RWPE1 (cell line): Measurements from ENCODE around the gene YBEY.
"Not testable (repeated sequence)": the region's sequence is repeated elsewhere in the genome, so short reads cannot be mapped to it uniquely, and the experiment has no call there.

Experiments
- CTCF ChIA-PET: fragments of 350-600 bp; sonication (Branson Sonifier 250); formaldehyde crosslinking; extraction: SDS; loops from one replicate; lab custom pipeline; 2021; lab: Yijun Ruan, JAX
- POLR2A ChIA-PET: fragments of 400-600 bp; formaldehyde crosslinking; extraction: SDS; loops from one replicate; lab custom pipeline; 2020; ENCODE audit warnings: antibody characterized with exemption; ENCODE audit not compliant: low non-redundant PET; lab: Yijun Ruan, JAX
- DNase-seq: peaks from one replicate; pipeline ENCODE4 v3.0.0; 2012; ENCODE audit warnings: low spot score
- H3K27ac ChIP-seq: fragments of 450-650 bp; 2 replicates; pipeline ENCODE4 v1.5.1; 2017
- TF ChIP-seq, protein P1 (sequence below): fragments of 450-650 bp; conservative IDR thresholded peaks from 2 replicates; pipeline ENCODE4 v1.5.1; 2017; ENCODE audit warnings: low read depth, mild to moderate bottlenecking

Gene YBEY

DNA sequence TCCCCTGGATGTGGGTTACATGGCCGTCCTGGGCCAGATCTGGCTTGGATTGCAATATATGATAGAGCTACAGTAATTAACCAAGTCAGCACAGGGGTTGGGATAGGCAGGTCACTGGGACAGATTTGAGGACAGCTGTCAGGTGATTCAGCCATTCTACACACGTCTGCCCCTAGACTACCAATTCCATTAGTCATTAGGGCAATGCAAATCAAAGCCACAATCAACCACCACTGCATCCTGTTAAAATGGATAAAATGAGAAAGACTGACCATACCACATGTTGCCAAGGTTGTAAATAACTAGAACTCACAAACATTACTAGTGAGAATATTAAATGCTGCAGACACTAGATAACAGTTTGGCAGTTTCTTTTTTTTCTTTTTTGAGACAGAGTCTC is 21.5 kb downstream of the YBEY start:
- no peak overlapping the region for H3K27ac ChIP-seq
- CTCF ChIA-PET = no interaction called here
- TF ChIP-seq, protein P1, sequence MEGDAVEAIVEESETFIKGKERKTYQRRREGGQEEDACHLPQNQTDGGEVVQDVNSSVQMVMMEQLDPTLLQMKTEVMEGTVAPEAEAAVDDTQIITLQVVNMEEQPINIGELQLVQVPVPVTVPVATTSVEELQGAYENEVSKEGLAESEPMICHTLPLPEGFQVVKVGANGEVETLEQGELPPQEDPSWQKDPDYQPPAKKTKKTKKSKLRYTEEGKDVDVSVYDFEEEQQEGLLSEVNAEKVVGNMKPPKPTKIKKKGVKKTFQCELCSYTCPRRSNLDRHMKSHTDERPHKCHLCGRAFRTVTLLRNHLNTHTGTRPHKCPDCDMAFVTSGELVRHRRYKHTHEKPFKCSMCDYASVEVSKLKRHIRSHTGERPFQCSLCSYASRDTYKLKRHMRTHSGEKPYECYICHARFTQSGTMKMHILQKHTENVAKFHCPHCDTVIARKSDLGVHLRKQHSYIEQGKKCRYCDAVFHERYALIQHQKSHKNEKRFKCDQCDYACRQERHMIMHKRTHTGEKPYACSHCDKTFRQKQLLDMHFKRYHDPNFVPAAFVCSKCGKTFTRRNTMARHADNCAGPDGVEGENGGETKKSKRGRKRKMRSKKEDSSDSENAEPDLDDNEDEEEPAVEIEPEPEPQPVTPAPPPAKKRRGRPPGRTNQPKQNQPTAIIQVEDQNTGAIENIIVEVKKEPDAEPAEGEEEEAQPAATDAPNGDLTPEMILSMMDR = no peak
- no peak for DNase-seq
- POLR2A ChIA-PET = no interaction called here

DNA sequence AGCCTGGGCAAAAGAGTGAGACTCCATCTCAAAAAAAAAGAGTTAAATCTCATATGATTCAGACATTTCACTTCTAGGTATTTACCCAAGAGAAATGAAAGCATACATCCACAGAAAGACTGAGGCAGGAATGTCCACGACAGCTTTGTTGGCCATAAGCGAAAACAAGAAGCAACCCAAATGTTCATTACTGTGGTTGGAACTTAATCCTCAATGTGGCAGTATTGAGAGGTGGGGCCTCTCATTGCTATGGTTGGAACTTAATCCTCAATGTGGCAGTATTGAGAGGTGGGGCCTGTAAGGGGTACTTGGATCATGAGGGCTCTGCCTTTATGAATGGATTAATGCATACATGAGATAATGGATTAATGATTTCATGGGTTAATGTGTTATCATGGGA is 22.3 kb downstream of the YBEY start:
- no peak for DNase-seq
- TF ChIP-seq, protein P1 = no peak
- CTCF ChIA-PET = no interaction called here
- H3K27ac ChIP-seq = no peak overlapping the region
- POLR2A ChIA-PET = no interaction called here

DNA sequence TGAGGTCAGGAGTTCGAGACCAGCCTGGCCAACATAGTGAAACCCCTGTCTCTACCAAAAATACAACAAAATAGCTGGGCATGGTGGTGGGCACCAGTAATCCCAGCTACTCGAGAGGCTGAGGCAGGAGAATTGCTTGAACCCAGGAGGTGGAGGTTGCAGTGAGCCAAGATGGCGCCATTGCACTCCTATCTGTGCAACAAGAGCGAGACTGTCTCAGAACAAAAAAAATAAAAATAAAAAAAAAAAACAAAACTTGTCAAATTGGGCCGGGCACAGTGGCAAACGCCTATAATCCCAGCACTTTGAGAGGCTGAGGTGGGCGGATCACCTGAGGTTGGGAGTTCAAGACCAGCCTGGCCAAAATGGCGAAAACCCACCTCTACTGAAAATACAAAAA is 24.1 kb downstream of the YBEY start:
- POLR2A ChIA-PET, CTCF ChIA-PET, DNase-seq, H3K27ac ChIP-seq: not testable (repeated sequence)

DNA sequence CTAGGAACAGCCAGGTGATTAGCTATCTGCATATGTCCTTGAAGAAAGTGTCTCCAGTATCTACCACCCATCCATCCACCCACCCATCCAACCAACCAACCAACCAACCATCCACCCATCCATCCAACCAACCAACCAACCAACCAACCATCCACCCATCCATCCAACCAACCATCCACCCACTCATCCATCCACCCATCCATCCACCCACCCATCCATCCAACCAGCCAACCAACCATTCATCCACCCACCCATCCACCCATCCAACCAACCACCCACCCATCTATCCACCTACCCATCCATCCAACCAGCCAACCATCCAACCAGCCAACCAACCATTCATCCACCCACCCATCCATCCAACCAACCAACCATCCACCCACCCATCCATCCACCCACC is 25.4 kb downstream of the YBEY start:
- POLR2A ChIA-PET = no interaction called here
- DNase-seq = no peak
- CTCF ChIA-PET = no interaction called here
- no peak overlapping the region for H3K27ac ChIP-seq
- TF ChIP-seq, protein P1 = no peak

DNA sequence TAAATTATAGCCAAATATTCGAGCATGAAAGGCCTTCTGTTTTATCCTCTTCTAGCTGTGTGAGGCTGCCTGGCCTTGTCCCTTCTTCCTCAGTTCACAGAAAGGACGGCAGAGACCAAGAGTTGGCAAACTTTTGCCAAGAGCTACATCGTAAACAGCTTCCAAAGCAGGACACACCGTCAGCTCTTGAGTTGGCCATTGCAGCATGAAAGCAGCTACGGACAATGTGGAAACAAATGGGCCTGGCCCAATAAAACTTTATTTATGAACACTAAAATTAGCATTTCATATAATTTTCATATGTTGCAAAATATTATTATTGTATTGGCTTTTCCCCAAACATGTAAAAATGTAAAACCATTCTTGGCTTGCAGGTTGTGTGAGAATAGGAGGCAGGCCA is 26.8 kb downstream of the YBEY start:
- TF ChIP-seq, protein P1 = no peak
- ChIA-PET CTCF (interaction anchor here (0.6 kb wide), 1 partner anchor 155 kb away, joined by 4 read pairs; no protein-coding TSS in a partner anchor), POLR2A (no interaction called here)
- DNase-seq = no peak
- H3K27ac ChIP-seq = 0 out of 2 replicates have a peak overlapping the region, but pooled peaks have one; percentile 3

DNA sequence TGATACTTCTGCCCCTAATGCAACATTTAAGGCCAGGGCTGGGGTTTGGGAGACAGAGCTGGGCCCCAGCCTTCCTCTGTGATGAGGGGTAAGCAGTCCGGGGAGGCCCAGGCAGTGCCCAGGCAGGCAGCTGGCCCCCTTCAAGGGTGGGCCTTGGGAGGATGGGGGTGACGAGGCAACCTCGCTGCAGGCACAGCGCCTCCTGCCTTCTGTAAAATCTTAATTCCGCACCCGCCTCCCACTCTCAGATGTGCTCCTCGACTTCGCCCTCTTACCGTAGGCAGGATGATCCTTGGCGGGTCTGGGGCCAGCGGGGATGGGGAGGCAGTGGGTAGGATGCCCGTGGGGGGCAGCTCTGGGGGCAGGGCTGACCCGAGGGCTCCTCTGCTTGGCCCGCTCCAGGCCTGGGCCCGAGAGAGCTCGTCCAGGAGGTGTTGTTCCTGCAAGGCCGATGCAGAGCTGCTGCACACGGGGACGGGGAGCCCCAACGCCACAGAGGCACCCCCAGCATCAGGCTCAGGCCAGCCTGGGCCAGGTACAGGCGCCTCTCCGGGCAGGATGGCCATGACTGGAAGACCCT is 28.4 kb downstream of the YBEY start:
- ChIA-PET CTCF (no interaction called here), POLR2A (no interaction called here)
- TF ChIP-seq, protein P1 = no peak
- no peak for DNase-seq
- no peak overlapping the region for H3K27ac ChIP-seq

DNA sequence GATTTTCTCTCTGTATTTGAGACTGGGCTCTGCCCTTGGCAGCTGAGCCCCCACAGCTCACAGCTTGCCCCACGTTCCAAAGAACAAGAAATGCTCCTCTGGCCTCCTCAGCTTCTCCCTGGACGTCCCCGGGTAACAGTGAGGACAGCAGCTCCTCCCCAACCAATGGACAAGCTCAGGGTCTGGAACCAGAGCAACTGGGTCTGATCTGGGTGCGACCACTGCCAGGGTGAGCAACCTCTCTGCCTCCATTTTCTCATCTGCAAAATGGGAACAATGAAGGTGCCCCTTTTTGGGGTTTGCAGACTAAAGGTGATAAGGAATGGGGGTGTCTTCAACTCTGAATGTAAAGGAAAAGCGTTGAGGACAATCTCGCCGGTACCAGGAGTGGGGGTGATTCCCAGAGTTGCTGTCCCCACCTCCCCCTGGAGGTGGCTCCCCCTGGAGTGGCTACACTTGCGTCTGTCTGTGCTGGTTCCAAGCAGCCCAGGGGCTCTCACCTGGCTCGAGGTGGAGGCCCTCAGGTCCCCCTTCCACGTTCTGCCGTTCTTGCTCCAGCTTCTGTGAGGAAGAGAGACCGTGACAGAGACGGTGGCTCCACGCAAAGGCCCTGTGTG is 30.7 kb downstream of the YBEY start:
- TF ChIP-seq, protein P1 = no peak
- no peak for DNase-seq
- ChIA-PET POLR2A (no interaction called here), CTCF (interaction anchor here (0.6 kb wide), 2 partner anchors 18 to 350 kb away, joined by 5 to 7 read pairs; no protein-coding TSS in a partner anchor)
- H3K27ac ChIP-seq = no peak overlapping the region
